GM18508 (cell line): ENCODE data around the gene TRIM68.

Source experiments
- ATAC-seq: cut with Tn5 transposase; IDR thresholded peaks from one replicate; pipeline ENCODE4 v1.9.1; 2021; ENCODE audit warnings: moderate number of reproducible peaks; ENCODE audit not compliant: insufficient read depth, unreplicated experiment

TRIM68 gene

GRCh38 chr11:4607096-4607495, 935 bp downstream of the TRIM68 start:
- no peak for ATAC-seq

GRCh38 chr11:4606231-4607015, 1.6 kb downstream of the TRIM68 start:
- no peak for ATAC-seq

DNA sequence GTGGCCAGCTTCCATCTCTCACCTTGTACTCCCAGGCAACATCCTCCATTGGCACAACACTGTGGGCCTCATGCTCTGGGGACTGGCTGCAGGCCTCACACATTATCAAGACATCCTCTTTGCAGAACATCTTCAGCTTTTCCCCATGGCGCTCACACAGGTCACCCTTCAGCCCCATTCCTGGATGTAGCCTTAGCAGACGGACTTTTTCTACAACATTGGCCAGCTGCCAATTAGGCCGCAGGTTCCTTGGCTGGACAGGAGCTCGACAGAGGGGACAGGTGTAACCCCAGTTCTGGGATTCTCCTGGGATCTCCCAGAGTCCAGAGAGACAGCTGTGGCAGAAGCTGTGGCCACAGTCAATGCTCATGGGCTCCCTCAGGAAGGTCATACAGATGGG, 3.0 kb downstream of the TRIM68 start:
- no peak for ATAC-seq

DNA sequence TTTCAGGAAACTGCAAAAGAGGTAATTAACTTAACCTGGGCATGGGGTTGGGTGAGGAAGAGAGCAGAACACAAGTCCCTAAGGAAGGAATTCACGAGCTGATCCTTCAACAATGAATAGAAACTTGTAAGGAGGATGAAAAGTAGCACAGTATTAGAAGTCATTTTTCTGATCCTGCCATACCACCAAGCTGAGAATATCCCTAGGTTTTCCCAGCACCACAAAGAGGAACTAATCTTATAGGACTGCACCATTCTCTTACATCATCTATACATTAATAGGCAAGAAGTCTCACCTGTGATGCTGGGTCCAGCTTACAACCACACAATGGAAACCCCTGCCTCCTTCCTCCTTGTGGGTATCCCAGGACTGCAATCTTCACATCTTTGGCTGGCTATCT, 14.3 kb downstream of the TRIM68 start, which contains the start of gene OR52I1:
Gene OR52I1, plus strand, starts transcription at position 301 of the 400 bp plus-strand sequence. Its CDS starts 0 bp downstream, at position 301.
- no peak for ATAC-seq

GRCh38 chr11:4589017-4589416, 19.0 kb downstream of the TRIM68 start:
- no peak for ATAC-seq

DNA sequence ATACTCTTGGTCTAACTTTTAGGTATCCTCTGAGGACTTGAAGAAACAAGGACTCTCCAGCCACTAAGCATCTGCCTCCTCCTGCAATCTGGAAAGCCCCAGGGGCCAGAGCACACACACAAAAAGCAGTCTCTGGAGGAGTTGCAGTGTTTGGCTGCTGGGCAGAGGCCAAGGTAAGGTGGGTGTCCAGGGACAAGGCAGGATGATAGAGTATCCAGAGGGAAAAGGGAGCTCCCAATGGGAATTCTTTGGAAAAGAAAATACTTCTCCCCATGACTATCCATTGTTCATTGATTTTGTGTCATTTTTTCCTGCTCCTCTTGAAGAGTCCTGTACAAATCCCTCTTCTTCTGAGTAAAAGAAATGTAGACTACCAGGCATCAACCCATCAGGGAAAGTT, 26.6 kb downstream of the TRIM68 start, which contains the start of gene OR52I2:
Gene OR52I2, plus strand, starts transcription at position 301 of the 400 bp plus-strand sequence.
- no peak for ATAC-seq

GRCh38 chr11:4580124-4580523, 27.9 kb downstream of the TRIM68 start:
- no peak for ATAC-seq

DNA sequence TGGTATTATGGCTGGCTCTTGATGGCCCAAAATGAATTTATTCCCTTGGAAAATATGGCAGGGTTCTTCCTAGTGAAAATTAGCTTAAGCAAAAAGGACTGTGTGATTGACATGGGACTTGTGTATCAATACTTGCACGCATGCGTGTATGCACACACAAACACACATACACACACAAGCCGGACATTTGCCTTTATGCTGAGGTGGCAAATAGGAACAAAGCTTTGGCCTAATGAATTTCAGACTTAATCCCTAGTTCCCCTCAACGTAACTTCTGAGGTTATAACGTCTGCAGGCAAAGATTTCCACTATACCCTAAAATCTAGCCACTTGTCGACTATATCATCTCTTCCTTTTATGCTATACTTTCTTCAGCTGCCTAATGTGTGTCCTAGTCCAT, 29.4 kb downstream of the TRIM68 start:
- no peak for ATAC-seq

DNA sequence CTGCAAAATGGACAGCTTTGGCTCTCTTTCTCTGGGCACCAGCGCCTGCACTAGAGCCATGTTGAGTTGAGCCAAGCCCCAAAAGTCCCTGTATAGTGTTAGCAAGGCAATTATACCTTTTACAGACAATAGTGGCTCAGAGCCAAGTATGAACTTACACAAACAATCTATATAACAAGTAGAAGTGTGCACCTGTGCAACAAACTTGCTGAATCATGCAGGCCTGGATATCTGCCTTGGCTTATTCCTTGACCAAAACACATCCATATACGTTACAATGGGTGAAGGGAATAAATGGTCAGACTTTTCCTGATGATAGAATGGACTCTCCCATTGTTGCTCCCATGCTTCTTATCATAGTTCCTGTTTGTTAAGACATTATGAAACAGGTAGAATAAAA, 30.3 kb downstream of the TRIM68 start:
- no peak for ATAC-seq

DNA sequence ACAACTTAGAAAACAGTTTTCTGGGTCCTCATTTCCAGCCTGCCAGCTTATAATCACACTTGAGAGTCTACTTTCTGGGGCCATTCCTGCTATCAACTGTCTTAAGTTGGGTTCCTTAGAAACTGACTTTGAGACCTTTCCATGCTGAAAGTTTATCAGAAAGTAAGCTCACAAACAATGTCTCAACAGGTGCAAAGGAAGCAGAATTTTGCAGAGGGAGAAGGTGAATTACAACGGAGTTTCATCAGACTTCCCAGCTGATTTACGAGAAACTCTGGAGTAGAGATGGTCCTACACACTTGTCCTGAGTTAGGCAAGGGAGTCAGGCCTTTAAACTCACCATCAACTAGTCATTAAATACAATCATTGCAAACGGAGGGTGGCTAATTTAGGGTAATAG, 31.2 kb downstream of the TRIM68 start:
- no peak for ATAC-seq

GRCh38 chr11:4569075-4569474, 39.0 kb downstream of the TRIM68 start:
- no peak for ATAC-seq

- no peak for ATAC-seq
Observed at GRCh38 chr11:4565371-4565770, 42.7 kb downstream of the TRIM68 start.

DNA sequence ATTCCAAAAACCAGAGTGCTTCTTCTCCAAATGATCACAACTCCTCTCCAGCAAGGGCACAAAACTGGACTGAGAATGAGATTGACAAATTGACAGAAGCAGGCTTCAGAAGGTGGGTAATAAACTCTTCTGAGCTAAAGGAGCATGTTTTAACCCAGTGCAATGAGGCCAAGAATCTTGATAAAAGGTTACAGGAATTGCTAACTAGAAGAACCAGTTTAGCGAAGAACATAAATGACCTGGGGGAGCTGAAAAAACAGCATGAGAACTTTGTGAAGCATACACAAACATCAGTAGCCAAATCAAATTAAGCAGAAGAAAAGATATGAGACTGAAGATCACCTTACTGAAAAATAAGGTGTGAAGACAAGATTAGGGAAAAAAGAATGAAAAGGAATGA, 47.6 kb downstream of the TRIM68 start:
- no peak for ATAC-seq

- no peak for ATAC-seq
Observed at GRCh38 chr11:4559527-4560440, 48.2 kb downstream of the TRIM68 start.

DNA sequence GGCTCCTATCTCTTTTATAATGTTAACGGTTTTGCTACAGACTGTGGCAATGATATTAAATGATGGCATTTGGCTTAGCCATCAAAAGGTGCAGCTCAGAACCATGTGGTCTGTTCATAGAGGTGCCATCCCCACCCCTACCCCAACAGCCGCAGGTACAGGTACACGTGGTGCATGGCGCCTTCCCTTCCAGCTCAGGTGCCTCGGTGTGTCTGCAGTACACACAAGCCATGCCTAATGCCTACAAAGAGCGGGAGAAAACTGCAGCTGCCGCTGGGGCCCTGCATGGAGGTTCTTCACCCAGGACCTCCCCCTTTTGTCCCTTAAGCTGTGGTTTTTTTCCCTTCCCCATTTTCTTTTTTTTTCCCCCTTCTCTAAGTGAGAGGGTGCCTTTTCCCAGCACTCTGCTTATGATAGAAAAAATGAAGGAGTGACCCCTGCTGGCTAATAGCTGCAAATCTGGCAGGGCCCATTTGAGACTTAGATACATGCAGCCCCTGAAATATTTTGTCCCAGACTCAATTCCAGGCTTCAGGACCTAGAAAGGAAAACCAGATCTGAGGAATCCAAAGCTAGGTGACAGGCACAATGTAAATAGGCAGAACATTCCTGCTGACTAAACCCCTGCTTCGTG, 56.6 kb downstream of the TRIM68 start:
- no peak for ATAC-seq
